Loucy (cell line): ENCODE measurements around the gene OTOA.

Source experiments
- H2AFZ ChIP-seq: fragments of 200-600 bp; sonication (generic); 2 replicates; pipeline ENCODE4 v1.6.0; 2016; ENCODE audit warnings: antibody characterized with exemption, mild to moderate bottlenecking, low read length, moderate library complexity
- H3F3A ChIP-seq: fragments of 200-600 bp; 2 replicates; pipeline ENCODE4 v1.6.0; 2016; ENCODE audit warnings: antibody characterized with exemption, low read depth, mild to moderate bottlenecking
- H3K27me3 ChIP-seq: fragments of 200-600 bp; sonication (generic); 2 replicates; pipeline ENCODE4 v1.6.1; 2014; ENCODE audit warnings: low read length, mild to moderate bottlenecking; ENCODE audit not compliant: insufficient read depth, poor library complexity, severe bottlenecking
- H3K36me3 ChIP-seq: fragments of 200-600 bp; sonication (generic); 2 replicates; pipeline ENCODE4 v1.6.1; 2016; ENCODE audit warnings: low read length; ENCODE audit not compliant: insufficient read depth
- H3K4me1 ChIP-seq: fragments of 200-600 bp; sonication (generic); 2 replicates; pipeline ENCODE4 v1.5.1; 2014; ENCODE audit warnings: low read length, mild to moderate bottlenecking; ENCODE audit not compliant: insufficient read depth, poor library complexity, severe bottlenecking
- H3K4me2 ChIP-seq: fragments of 200-600 bp; sonication (generic); 2 replicates; pipeline ENCODE4 v1.6.0; 2014; ENCODE audit warnings: antibody characterized with exemption, low read length, low read depth, mild to moderate bottlenecking; ENCODE audit not compliant: poor library complexity, severe bottlenecking
- H3K4me3 ChIP-seq: fragments of 200-600 bp; sonication (generic); 2 replicates; pipeline ENCODE4 v1.5.1; 2014; ENCODE audit warnings: low read length, mild to moderate bottlenecking, mixed read lengths; ENCODE audit not compliant: poor library complexity, severe bottlenecking
- H3K79me2 ChIP-seq: fragments of 200-600 bp; sonication (generic); 2 replicates; pipeline ENCODE4 v1.6.1; 2014; ENCODE audit warnings: low read length; ENCODE audit not compliant: insufficient read depth
- H3K9ac ChIP-seq: fragments of 200-600 bp; sonication (generic); 2 replicates; pipeline ENCODE4 v1.6.0; 2014; ENCODE audit warnings: mild to moderate bottlenecking, low read depth, low read length, moderate library complexity; ENCODE audit not compliant: poor library complexity, severe bottlenecking
- H3K9me2 ChIP-seq: fragments of 200-600 bp; sonication (generic); replicated peaks from 2 replicates; pipeline ENCODE4 v1.6.1; 2016; ENCODE audit warnings: low read depth, low read length, mixed read lengths
- H3K9me3 ChIP-seq: fragments of 200-600 bp; sonication (generic); 2 replicates; pipeline ENCODE4 v1.6.1; 2014; ENCODE audit warnings: mild to moderate bottlenecking, antibody characterized with exemption, low read length, low read depth; ENCODE audit not compliant: insufficient read depth
- H4K20me1 ChIP-seq: fragments of 200-600 bp; sonication (generic); 2 replicates; pipeline ENCODE4 v1.6.0; 2014; ENCODE audit warnings: antibody characterized with exemption, low read length, mild to moderate bottlenecking; ENCODE audit not compliant: insufficient read depth, poor library complexity, severe bottlenecking
- EZH2phosphoT487 ChIP-seq: fragments of 200-600 bp; IDR thresholded peaks from 2 replicates; pipeline ENCODE4 v1.6.1; 2018; ENCODE audit warnings: antibody characterized with exemption, mild to moderate bottlenecking, moderate library complexity, borderline replicate concordance
- TF ChIP-seq, protein P1 (sequence below): fragments of 200-600 bp; sonication (generic); conservative IDR thresholded peaks from 2 replicates; pipeline ENCODE4 v1.5.1; 2014; ENCODE audit warnings: mild to moderate bottlenecking, antibody characterized with exemption, low read length

The OTOA gene

DNA sequence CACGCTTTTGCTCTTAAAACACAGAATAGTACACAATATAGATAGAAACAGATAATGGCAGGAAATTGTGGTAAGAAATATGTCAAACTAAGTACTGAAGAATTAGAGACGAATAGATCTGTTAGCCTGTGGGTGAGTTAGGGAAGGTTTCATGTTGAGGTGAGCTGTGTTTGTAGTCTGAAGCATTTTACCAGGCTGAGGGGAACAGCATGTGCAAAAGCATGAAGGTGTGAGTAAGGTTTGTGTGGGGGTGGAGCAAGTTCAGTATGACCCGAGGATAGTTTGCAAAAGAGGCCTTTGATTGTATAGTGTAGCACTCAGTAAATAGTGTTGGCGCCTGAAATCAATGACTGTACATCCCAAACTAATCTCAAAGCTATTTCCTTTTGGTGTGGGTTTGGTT lies 25.2 kb upstream of the OTOA start:
- Histone ChIP-seq H3K9me3 (no peaks in the 10 kb centered on the region), H3K4me2 (no peak overlapping the region), H3K9ac (no peak overlapping the region), H3F3A (no peaks in the 10 kb centered on the region; the same call in 1 of the 2 replicates), H3K79me2 (peaks cover 18% of the 10 kb centered on the region), H4K20me1 (peaks cover 8% of the 10 kb centered on the region), H3K4me3 (no peak overlapping the region), H3K9me2 (no peaks in the 10 kb centered on the region), H3K27me3 (no peaks in the 10 kb centered on the region), H3K4me1 (peaks cover 8% of the 10 kb centered on the region), H3K36me3 (peaks cover 7% of the 10 kb centered on the region; the same call in 1 of the 2 replicates), H2AFZ (no peak overlapping the region)
- no peak for TF ChIP-seq EZH2phosphoT487
- TF ChIP-seq, protein P1, sequence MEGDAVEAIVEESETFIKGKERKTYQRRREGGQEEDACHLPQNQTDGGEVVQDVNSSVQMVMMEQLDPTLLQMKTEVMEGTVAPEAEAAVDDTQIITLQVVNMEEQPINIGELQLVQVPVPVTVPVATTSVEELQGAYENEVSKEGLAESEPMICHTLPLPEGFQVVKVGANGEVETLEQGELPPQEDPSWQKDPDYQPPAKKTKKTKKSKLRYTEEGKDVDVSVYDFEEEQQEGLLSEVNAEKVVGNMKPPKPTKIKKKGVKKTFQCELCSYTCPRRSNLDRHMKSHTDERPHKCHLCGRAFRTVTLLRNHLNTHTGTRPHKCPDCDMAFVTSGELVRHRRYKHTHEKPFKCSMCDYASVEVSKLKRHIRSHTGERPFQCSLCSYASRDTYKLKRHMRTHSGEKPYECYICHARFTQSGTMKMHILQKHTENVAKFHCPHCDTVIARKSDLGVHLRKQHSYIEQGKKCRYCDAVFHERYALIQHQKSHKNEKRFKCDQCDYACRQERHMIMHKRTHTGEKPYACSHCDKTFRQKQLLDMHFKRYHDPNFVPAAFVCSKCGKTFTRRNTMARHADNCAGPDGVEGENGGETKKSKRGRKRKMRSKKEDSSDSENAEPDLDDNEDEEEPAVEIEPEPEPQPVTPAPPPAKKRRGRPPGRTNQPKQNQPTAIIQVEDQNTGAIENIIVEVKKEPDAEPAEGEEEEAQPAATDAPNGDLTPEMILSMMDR = no peak

DNA sequence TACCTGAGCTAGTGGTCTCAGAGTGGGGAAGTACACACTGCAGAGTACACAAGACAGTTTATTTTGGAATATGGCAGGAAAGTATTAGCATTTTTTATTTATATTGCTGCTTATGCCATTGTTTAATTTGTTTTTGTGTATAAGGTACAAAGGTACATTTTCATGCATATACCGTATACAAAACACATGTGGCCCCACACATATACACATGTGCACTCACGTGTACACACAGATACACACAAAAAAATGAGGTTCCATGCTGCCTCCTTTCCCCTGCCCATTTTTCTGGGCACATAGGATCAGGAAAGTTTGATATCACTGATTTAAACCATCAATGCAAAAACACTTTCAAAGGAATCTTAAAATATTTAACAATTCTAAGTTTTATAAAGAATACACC lies 24.3 kb upstream of the OTOA start:
- H3K4me3 ChIP-seq = no peak overlapping the region
- peaks cover 8% of the 10 kb centered on the region for H4K20me1 ChIP-seq
- peaks cover 8% of the 10 kb centered on the region for H3K4me1 ChIP-seq
- H3F3A ChIP-seq = no peaks in the 10 kb centered on the region; the same call in 1 of the 2 replicates
- peaks cover 26% of the 10 kb centered on the region for H3K79me2 ChIP-seq
- H3K4me2 ChIP-seq = no peak overlapping the region
- H2AFZ ChIP-seq = no peak overlapping the region
- no peaks in the 10 kb centered on the region for H3K27me3 ChIP-seq
- H3K9me3 ChIP-seq = no peaks in the 10 kb centered on the region
- no peaks in the 10 kb centered on the region for H3K9me2 ChIP-seq
- no peak overlapping the region for H3K9ac ChIP-seq
- H3K36me3 ChIP-seq = peaks cover under 1% of the 10 kb centered on the region; the same call in 1 of the 2 replicates
- TF ChIP-seq, protein P1 = no peak
- no peak for TF ChIP-seq EZH2phosphoT487

DNA sequence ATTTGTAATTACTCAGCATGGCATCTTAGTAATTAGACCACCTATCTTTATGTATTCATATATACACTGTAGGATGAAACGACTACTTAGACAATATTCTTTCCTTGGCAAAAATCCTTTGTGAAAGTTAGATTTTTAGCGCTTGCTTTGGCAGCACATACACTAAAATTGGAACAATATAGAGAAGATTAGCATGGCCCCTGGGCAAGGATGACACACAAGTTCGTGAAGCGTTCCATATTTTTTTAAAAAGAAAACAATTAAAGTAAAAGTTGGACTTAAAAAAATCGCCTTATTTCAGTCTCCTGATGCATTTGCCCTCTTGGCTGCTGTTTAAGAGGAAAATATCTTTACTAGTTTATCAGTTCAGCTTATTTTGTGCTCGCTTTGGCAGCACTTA lies 21.9 kb upstream of the OTOA start:
- no peak overlapping the region for H2AFZ ChIP-seq
- H3K4me1 ChIP-seq = peaks cover 32% of the 10 kb centered on the region
- no peak overlapping the region for H3K9ac ChIP-seq
- H3F3A ChIP-seq = peaks cover 14% of the 10 kb centered on the region
- H3K9me3 ChIP-seq = no peaks in the 10 kb centered on the region
- TF ChIP-seq, protein P1 = no peak
- TF ChIP-seq EZH2phosphoT487 = no peak
- no peaks in the 10 kb centered on the region for H3K9me2 ChIP-seq
- H3K79me2 ChIP-seq = peaks cover 45% of the 10 kb centered on the region
- no peak overlapping the region for H3K4me3 ChIP-seq
- H3K4me2 ChIP-seq = no peak overlapping the region
- no peaks in the 10 kb centered on the region for H3K27me3 ChIP-seq
- H4K20me1 ChIP-seq = peaks cover 8% of the 10 kb centered on the region
- H3K36me3 ChIP-seq = no peaks in the 10 kb centered on the region
